Measurements from ENCODE around the gene NFKBIE.
A peak's percentile ranks its signal among the peaks of the same experiment; 100 is the strongest.

NFKBIE gene

DNA sequence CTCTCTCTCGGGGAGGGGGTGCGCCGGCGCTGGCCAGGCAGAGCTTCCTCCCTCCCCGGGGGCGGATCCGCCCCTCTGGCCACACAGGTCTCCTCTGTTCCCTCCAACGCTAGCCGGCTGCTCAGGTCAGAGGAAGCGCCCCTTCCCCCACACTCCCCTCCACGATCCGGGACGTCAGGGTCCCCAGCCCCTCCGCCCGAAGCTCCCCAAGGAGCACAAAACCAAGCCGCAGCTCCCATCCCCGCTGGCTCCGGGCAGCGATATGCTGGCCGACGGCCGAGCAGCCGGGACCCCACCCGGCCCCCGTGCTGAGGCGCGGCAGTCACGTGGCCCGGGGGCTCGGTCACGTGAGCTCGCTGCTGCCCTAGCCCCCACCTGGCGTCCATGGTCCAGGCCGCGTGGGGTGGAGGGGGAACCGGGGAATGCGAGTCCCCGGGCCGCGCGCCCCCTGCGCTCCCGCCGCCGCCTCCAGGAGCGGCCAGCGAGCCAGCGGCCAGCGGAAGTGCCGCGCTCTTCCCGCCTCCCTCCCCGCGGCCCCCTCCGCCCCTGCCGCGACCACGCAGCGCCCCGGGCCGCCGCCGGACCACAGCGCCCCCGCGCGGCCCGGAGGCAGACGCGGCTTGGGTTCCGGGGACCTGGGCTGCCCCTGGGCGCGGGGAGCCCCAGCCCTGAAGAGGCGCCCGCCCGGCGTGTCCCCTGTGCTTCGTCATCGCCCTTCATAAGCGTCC lies 8.2 kb downstream of the NFKBIE start, which contains the start of gene SLC35B2:
Gene SLC35B2 (minus strand): TSS at position 504 of the 728 bp plus-strand sequence. CDS start 118 bp downstream, at position 386.
- DNase-seq = peak; percentile 88

DNA sequence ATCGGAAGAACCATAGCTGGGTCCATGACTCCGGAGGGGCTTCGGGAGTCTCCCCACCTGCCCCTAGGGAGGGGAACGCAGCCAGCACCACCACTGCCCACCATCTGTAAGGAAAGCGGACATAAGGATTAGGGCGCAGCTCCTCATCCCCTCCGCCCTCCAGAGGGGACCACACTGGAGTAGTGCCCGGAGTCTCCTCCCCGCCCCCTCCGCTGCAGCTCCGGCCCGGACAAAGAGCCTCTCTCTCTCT lies 8.7 kb downstream of the NFKBIE start:
- DNase-seq = no peak

DNA sequence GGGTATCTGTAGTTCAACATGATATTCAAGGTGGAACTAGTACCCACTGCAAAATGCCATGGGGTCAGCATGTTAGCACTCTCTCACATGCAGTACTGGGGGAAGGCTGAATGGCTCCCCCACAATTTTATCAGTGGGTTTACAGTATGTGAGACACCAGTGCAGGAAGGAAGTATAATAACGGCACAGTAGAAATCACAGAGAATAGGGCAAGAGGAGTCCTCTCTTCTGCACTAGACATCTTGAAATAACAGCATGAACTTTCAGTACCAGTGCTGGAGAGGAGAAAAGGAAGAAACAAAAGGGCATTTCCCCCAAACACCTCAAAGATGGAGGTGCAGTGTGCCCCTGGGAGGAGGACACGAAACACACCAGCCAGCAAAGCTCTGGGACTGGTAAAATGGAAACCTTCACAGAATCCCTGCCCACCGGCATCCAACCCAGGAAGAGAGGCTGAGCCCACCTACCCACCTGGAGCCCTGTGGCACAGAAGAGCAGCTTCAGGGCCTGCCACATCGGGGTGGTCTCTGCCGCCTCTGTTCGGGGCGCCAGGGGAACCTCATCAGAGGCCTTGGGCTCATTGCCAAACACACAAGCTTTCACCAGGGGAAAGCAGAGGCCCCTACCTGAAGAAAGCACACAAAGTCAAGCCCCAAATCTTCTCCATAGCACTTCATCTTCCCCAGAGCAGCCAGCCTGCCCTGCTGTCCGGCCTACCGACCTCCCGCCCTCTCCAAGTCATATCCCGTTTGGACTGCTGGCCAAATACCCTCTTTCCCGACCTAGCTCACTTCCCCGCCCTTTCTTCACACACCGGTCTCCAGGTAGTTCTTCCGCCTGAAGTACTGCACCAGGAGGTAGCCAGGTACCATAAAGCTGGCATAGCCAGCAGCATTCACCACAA lies 9.2 kb downstream of the NFKBIE start:
- no peak for DNase-seq

DNA sequence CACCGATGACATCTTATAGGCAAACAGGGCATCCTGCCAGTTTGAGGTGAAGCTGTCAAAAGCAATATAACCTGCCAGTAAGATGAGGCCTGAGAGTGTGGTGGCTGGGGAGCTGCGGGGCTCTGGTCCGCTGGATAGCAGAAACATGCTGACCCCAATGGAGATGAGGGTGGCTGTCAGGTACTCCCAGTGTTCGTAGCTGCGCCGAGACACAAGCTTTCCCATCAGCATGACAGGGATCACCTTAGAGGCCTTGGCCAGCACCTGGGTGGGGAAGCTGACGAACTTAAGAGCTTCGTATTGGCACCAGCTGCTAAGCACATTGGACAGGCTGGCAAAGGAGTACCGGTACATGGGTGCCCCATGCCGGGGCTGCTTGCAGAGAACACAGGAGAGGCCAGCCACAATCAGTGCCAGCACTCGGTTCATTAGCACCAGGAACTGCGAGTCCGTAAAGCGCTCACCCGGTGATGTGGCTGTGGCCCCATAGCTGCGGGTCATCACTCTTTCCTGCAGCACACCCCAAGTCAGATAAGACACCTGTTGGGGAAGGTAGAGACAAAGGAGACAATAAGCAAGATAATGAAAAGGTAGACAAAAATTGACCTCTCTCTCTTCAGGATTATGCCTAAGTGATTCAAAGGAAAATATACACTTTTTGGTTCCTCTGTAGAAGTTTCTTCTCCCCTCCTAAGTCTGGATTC lies 10.1 kb downstream of the NFKBIE start:
- DNase-seq = no peak

DNA sequence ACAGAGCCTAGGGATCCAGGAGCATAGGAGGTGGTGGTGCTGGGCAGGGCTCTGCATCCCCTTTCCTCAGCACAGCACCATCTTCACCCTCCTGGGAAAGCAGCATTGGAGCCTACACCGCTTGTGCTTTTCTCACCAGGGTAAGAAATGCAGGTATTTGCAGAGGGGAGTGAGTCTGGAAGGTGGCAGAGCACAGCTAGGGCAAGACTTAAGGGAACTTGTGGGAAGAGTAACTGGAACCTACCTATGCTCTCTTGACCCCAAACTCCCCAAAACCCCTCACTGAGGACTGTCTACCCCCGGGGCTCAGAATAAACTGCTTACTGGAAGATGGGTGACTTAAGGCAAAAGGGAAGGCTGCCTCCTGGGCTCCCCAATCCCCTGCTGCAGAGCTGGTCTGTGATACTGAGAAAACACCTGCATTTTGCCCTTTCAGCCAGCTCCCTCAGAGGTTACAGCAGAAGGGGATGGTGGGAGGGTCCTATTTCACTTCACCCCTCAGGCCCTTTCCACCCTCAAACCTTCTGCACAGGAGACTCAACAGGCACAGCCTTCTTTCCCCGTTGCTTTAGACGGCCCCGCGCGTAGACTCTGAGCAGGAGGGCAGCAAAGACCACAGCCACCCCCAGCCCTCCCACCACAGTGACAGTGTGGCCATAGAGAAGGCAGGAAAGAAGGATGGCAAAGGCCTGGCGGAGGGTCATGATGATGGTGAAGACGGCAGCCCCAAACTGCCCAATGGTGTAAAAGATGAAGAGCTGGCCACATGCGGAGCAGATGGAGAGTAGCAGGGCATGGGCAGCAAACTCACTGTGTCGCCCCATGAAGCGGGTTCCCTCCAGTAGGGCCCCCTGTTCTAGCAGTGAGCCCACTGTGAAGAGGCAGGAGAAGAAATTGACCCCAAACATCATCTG lies 10.9 kb downstream of the NFKBIE start:
- no peak for DNase-seq

DNA sequence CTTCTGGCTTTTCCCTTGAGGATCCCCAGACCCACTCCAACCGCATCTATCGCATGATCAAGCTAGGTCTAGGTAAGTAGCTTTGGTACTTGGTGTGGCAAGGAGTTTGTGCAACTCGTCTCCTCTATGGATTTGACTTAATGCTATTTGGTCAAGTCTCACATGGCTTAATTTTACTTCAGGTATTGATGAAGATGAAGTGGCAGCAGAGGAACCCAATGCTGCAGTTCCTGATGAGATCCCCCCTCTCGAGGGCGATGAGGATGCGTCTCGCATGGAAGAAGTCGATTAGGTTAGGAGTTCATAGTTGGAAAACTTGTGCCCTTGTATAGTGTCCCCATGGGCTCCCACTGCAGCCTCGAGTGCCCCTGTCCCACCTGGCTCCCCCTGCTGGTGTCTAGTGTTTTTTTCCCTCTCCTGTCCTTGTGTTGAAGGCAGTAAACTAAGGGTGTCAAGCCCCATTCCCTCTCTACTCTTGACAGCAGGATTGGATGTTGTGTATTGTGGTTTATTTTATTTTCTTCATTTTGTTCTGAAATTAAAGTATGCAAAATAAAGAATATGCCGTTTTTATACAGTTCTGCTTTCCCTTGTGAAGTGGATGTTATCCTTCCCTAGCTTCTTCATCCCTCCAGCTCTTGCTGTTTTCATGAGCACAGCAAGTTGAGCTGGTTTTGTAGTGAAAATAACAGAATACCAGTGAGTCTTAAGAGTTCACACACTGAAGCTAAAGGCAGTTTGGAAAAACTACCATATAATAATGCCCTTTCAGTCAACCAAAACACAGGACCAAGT lies 11.8 kb downstream of the NFKBIE start:
- no peak for DNase-seq

DNA sequence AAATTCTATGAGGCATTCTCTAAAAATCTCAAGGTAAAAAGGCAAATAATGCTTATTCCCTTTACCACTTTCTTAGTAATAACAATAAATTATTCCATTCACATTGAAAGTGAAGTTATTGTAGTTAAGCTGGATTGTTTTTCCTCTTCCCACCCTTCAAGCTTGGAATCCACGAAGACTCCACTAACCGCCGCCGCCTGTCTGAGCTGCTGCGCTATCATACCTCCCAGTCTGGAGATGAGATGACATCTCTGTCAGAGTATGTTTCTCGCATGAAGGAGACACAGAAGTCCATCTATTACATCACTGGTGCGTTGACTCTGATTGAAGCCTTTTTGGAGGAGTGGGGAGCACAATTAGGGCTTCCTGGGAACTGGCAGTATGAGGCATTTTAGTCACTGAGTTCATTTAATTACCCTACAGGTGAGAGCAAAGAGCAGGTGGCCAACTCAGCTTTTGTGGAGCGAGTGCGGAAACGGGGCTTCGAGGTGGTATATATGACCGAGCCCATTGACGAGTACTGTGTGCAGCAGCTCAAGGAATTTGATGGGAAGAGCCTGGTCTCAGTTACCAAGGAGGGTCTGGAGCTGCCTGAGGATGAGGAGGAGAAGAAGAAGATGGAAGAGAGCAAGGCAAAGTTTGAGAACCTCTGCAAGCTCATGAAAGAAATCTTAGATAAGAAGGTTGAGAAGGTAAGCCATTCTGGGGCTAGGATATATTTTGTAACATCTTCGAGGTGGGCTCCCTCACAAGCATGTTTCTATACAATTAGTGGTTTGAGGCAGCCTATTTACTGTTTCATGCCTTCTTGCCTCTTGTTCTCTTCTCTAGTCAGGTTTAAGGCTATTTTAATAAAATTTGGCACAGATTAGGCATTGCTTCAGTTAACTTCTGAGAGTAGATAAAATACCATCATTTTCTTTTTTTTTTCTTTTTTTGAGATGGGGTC lies 13.5 kb downstream of the NFKBIE start:
- DNase-seq = no peak

DNA sequence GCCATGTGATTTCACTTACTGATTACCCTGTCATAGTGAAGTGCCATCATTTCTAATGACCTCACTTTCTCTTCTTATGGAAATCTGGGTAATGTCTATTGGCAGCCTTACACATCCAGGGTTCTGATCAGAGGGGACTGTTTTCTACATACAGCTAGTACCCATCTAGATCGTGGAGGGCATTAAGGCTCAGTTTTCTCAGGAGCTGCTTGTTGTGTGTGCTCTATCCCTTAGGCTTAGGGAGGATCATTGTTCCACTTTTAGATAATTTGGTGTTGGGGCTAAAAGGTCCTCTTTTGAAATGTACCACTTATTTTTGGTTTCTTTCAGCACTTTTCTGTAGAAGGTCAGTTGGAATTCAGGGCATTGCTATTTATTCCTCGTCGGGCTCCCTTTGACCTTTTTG lies 14.6 kb downstream of the NFKBIE start:
- DNase-seq = no peak

DNA sequence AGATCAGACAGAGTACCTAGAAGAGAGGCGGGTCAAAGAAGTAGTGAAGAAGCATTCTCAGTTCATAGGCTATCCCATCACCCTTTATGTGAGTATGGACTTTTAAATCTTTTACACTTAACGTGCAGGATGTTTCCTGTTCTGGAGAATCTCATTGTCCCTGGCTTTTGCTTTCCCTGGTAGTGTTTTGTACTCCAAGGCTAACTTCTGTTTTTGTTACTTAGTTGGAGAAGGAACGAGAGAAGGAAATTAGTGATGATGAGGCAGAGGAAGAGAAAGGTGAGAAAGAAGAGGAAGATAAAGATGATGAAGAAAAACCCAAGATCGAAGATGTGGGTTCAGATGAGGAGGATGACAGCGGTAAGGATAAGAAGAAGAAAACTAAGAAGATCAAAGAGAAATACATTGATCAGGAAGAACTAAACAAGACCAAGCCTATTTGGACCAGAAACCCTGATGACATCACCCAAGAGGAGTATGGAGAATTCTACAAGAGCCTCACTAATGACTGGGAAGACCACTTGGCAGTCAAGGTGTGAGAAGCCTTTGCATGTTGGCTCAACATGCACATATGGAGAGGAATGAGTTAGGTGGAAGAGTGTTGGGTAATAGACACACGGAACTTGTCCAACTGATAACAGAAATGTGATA lies 15.2 kb downstream of the NFKBIE start:
- no peak for DNase-seq

DNA sequence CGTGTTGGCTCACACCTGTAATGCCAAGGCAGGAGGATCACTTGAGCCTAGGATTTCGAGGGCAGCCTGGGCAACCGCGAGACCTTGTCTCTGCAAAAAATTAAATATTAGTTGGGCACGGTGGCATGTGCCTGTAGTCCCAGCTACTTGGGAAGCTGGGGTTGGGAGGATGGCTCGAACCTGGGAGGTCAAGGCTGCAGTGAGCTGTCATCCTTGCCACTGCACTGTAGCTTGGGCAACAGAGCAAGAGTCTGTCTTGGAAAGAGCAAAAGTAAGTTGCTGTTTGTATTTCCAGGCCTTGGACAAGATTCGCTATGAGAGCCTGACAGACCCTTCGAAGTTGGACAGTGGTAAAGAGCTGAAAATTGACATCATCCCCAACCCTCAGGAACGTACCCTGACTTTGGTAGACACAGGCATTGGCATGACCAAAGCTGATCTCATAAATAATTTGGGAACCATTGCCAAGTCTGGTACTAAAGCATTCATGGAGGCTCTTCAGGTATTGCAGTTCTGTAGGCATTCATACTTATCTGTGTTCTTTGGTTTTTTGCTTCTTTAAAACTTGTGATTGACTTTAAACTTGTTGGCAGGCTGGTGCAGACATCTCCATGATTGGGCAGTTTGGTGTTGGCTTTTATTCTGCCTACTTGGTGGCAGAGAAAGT lies 16.1 kb downstream of the NFKBIE start:
- DNase-seq = no peak

DNA sequence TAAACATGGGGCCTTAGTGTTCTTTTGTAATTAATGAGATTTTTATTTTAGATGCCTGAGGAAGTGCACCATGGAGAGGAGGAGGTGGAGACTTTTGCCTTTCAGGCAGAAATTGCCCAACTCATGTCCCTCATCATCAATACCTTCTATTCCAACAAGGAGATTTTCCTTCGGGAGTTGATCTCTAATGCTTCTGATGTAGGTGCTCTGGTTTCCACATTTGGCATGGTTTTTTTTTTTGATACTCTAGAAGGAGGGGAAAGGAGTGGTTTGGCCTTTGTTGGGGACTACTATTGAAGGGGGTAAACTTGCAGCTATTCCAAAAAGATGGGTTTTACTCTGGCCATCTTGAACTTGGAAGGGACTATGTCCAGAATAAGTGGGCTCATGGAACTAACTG lies 16.8 kb downstream of the NFKBIE start:
- no peak for DNase-seq

DNA sequence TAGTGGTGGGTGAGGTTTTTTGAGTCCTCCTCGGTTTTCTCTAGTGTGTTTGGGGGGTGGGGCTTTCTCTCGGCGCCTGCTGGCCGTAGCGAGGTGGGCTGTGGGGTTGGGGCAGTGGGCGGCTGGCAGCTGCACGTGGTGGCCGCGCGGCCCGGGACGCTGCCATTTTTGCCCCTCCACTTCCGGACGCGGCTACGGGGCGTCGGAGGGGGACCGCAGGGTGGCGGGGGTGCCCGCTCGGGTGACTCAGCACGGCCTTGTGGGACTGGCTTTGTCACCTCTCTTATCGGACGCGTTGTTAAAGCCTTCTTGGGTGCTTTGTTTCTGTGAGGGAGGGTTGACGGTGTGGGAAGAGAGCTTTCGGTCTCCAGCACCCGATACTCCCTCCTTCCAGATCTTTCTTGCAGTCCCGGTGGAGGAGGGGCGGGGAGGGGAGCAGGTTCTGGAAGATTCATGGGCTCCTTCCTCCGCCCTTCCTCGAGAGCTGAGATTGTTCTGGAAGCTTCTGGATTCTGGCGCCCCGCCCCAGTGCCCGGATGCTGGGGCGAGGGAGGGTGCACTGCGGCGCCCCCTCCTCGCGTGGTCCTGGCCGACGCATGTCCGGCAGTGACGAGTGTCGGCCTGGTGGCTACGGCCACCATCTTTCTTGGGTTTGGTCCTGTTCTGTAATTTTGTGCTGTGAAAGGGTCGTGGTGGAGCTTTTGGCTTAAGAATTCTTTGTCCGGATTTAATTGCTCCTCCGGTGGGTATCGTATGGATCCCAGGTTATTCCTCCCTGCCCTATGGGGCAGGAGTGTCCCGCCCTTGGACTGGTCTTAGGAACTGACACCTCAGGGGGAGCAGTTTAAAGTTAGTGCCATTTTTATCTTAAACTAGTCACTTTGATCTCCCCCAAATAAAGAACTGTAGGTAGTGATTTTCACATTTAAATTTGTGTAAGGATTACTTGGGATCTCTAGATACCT lies 17.7 kb downstream of the NFKBIE start:
- DNase-seq = peak; percentile 79

DNA sequence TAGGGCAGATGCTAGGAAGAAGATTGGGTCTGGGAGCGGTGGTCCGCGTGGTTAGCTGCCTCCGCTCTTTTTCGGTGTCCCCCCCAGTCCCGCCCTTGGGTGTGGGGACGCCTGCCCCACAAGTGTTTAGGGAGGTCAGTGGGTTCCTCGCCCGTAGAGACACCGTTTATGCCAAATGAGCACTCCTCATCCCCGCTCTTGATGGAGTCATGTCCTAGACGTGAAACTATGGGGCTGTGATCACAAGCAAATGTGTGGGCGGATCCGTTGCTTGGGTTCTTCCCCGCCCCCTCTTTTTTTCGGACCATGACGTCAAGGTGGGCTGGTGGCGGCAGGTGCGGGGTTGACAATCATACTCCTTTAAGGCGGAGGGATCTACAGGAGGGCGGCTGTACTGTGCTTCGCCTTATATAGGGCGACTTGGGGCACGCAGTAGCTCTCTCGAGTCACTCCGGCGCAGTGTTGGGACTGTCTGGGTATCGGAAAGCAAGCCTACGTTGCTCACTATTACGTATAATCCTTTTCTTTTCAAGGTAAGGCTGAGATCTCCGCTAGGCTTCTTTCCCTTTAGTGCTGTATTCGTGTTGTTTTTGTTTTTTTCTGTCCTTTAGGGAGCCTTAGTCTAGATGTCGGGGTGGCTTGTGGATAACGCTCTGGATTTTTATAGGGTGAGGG lies 18.6 kb downstream of the NFKBIE start, which contains the start of gene HSP90AB1:
Gene HSP90AB1 (plus strand): TSS at position 439 of the 675 bp plus-strand sequence. CDS start 1,529 bp downstream, outside the sequence.
- DNase-seq = peak; percentile 97

DNA sequence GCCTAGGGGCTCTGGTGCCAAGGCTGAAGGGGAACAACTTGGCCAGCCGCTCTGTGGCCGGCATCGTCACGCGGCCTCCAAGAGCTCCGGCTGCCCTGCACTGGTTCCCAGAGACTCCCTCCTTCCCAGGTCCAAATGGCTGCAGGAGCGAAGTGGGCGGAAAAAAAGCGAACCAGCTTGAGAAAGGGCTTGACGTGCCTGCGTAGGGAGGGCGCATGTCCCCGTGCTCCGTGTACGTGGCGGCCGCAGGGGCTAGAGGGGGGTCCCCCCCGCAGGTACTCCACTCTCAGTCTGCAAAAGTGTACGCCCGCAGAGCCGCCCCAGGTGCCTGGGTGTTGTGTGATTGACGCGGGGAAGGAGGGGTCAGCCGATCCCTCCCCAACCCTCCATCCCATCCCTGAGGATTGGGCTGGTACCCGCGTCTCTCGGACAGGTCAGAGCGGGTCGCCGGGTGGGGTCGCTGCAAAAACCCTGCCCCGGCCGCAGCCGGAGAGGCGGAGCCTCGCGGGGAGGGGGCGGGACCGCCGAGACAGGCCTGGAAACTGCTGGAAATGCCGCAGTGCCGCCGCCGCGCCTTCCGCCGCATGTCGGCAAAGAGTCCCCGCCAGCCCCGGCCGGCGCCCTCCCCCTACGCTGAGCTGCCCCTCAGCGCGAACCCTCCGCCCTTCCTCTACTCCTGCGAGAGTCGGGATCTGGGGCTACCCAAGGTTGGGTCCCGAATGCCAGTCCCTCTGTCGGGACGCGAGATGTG lies 19.3 kb downstream of the NFKBIE start:
- DNase-seq = peak; percentile 93

DNA sequence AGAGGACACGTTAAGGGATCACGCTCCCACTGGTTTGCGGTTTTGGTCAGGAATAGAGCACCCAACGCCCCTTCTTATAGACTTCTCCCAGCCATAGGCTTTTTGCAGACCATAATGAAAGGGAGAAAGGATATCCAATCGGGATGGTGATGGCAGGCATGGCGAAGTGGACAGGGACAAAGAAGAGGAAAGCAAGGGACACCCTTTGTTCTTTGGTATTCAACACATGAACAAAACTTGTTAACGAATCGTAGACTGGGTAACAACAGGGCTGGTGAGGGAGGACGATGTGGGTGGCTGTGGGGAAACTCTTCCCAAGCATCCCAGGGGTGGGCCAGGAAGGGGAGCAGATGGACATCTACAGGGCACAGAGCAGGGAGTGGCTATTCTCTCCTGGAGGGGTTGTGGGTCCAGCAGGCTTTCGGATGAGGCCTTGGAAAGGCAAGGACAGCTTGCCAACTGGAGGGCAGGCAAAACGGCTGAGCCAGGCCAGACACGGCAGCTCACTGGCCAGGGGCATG lies 19.9 kb downstream of the NFKBIE start:
- peak; percentile 19 for DNase-seq

DNA sequence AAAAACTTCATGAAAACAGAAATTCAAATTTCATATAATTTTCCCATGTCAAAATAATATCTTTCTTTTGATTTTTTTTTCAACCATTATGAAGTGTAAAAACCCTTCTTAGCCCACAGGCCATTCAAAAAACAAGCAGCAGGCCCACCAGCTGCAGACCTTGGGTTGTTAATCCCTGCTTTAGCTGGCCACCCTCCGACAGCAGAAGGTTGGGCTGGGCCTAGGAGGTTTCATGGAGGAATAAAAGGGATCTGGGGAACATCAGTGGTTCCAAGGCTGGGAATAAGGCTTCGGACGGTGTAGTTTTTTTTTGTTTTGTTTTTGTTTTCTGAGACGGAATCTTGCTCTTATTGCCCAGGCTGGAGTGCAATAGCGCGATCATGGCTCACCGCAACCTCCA lies 22.0 kb downstream of the NFKBIE start:
- no peak for DNase-seq

All from femur (tissue), 1 donor.